Activated T-cell treated with anti-CD3 and anti-CD28 coated beads, Interleukin-2, amount 50 U/mL, for 1 hour (primary cell): ENCODE results near the gene FZD7.
A peak's percentile ranks its signal among the peaks of the same experiment; 100 is the strongest.

Source experiments
- DNase-seq: peaks from one replicate; pipeline ENCODE4 v3.0.0-alpha.2; 2020

FZD7 gene

DNA sequence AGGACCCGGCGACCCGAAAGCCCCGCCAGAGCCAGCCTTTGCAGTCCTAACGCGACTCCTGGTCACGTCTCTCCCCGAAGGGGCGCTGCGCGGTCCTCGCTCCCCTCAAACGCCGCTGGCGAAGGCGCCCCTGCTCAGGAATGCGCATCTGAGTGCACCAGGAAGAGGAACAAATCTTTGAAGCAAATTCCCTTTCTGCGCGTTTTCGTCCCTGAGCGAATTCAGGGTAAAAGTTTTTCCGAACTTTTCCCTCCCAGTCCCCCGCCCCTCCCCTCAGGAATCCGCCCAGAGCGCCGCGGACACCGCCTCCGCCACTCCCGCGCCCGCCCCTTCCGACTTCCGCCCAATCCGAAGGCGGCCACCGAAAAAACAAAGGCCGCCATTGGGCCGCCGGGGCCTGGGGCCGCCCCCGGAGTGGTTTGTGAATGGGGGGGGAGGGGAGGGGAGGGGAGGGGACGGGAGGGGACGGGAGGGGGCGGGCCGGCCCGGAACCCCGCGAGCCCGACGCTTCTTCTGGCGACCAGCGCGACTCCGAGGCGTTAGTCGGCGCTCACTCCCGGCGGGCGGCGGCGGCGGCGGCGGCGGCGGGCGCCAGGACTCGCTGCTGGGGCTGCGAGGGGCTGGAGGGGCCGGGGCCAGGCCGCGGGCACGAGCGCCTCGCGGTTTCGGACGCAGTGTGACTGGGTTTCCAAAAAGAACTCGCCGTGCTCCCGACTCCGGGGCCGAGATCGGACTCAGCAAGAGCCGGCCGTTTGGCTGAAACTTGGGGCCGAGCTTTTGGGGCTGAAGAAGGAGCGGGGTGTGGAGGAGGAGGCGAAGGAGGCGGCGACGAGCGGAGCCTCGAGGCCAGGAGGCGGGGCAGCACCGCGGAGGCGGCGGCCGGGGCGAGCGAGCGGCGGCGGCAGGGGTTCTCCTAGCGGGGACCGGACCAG is at the start of gene FZD7:
TSS of gene FZD7 (plus strand) at position 539 of the 932 bp plus-strand sequence. CDS start 793 bp downstream, outside the sequence.
- DNase-seq: peak; percentile 84

GRCh38 chr2:201984333-201984732 is 49.3 kb upstream of the FZD7 start:
- DNase-seq: no peak

- DNase-seq: no peak
These were observed 48.7 kb upstream of the FZD7 start for GRCh38 chr2:201984800-201985525.

GRCh38 chr2:201985728-201986462 is 47.8 kb upstream of the FZD7 start:
- DNase-seq: no peak

- no peak for DNase-seq
These were observed 47.3 kb upstream of the FZD7 start for GRCh38 chr2:201986463-201986735.

- no peak for DNase-seq
These were observed 46.2 kb upstream of the FZD7 start for GRCh38 chr2:201987426-201987825.

GRCh38 chr2:201990069-201990468 is 43.6 kb upstream of the FZD7 start:
- no peak for DNase-seq

DNA sequence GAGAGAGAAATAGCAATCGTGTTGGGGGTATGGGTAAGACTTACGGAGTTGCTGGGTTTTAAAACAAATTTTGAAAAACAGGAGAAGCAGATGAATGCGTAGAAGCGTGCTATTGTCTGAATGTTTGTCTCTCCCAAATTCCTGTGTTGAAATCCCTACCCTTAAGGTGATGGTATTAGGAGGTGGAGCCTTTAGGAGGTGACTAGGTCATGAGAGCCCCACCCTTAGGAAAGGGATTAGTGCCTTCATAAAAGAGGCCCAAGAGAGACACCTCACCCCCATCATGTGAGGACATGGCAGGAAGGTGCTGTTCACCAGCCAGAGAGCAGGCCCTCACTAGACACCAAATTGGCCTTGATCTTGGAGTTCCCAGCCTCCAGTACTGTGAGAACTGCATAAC is 40.7 kb upstream of the FZD7 start:
- no peak for DNase-seq

DNA sequence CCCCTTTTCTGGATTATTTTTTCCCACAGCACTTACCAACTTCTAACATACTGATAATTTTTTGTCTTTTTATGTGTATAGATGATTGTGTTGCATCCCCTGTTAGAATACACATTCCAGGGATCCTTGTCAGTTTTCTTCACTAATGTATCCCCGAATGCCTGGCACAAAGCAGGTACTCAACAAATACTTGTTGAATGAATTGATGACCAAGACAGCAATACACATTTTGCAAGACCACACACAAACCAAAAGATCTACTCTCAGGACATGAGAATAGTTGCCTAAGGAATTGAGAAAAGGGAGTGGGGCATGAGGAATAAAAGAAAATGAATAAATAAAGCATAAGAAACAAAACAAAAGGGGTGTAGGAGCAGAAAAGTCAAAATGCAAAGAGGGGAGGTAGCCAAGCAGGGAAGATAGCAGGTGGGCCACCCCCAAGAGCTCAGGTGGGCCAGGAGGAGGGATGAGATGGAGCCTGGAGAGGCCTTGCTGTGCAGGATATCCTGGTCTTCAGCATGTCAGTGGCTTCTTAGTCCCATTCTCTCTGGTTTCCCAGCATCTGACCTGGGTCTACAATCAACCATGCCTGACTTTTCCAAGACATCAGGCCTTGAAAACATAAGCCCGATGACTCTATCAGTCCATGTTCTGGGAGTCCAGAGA is 38.5 kb upstream of the FZD7 start:
- no peak for DNase-seq

- DNase-seq: no peak
These were observed 37.6 kb upstream of the FZD7 start for GRCh38 chr2:201996006-201996405.

- no peak for DNase-seq
These were observed 36.9 kb upstream of the FZD7 start for GRCh38 chr2:201996679-201997314.

DNA sequence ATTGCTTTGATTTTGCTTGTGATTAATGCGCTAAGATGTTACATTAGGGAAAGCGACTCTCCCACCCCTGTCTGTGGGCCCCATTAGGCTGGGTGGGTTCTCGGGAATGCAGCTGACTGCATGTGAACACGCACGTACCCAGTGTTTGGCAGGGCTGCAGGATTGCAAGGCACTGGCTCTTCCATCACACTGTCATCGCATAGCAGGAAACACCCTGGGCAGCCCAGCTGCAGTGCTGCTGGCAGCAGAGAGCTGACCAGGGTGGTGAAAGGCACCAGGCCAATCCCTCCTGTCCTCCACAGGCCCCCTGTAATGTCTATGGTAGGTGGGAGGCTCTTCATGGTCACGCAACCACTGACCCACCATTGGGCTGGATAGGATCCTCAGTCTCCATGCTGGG is 34.4 kb upstream of the FZD7 start:
- no peak for DNase-seq

GRCh38 chr2:202001826-202002225 is 31.8 kb upstream of the FZD7 start:
- no peak for DNase-seq

GRCh38 chr2:202002381-202002780 is 31.3 kb upstream of the FZD7 start:
- no peak for DNase-seq

DNA sequence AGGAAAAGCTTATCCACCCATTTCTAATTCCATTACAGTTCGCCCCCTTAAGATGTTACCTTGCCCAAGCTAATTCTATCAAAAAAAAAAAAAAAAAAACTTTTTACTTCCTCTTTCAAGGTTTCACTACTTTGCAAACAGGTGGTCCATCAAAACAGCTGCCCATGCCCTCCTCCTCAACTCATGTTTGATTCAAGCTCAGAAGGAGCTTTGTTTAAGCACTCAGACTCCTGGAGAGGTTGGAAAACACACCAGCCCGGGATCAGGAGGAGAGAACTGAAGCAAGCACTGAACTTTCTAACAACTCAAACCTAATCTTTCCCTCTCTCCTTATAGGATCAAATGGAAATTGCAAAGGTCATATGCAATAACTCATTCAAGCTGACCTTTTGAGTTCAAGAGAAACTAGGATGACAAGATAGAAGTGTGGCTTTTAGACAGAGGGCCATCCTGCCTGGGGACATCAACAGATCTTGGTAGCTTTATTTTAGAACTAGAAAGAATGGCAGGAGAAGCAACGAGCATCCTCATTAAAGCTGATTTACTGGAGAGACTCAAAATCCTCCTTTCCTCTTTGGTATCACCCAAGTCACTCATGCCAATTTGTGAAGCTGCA is 28.3 kb upstream of the FZD7 start:
- no peak for DNase-seq

DNA sequence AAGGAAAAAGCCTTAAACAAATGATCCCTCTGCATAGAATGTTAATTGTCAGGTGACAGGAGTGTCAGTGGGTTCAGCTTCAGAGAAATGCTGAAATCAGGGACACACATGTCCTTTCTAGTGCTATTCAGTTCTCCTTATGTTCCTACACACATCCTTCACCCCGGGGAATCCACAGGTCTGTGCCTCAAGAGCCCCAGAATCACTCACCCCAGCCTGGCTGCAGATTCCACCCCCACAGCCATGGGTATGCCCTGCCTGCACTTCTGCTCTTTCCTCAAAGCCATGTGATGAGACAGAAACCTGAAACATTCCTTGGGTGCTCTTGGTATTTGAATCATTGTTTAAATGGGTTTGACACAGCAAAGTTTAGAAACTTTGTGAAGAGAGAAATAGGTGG is 27.4 kb upstream of the FZD7 start:
- no peak for DNase-seq

DNA sequence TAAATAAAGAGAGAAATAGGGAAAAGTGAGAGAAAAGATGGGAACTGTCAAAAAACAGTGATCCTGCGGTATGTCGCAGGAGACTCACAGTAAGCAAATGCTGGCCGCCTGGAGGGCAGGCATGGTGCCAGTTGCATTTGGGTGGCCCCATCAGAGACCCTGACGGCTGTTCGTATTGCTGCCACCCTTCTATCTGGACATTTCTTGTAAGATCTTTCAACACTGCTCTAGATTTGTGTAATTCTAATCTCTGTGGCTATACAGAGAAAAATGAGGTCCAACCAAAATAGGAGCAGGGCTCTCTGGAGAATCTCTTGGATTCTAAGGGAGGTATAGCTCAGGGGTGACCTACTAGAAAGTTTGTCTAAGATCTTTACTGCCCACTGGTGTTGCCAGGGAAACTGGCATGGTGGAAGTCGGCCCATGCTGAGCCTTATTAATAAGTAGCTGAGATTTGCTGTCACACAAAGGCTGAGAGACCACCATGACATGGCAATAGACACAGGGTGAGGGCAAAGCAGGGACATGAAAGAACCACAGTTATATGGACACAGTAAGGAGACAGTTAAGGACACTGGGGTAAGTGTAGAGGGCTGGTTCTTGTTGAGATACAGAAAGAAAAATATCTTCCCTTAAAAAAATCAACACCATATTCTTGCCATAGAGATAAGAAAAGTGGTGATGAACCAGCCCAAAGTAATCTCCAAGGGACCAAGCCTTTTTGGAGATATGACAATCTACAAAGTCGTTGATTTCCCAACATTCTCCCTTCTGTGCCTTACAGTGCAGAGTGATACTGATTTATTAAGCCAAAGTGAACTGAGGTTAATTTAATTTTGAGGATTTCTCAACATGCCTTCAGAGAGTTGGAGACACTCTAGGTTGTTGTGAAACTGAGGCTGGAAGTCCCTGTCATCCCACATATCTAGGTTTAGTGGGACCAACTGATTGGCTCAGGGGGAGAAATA is 26.4 kb upstream of the FZD7 start:
- no peak for DNase-seq

DNA sequence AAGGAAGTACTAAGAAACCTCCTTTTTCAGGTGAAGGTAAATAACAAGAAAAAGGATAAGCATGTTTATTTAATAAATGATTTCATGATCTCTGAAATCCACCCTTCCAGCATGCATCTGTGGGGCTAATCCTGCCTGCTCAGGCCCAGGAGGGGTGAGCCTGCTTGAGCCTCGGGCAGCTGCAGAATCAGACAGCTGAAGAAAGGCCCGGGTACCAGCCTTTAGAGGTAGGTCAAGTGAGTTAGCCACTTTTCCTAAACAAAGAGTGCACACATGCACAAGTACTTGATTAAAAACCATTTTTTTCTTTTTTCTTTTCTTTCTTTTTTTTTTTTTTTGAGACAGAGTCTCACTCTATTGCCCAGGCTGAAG is 25.7 kb upstream of the FZD7 start:
- DNase-seq: no peak

DNA sequence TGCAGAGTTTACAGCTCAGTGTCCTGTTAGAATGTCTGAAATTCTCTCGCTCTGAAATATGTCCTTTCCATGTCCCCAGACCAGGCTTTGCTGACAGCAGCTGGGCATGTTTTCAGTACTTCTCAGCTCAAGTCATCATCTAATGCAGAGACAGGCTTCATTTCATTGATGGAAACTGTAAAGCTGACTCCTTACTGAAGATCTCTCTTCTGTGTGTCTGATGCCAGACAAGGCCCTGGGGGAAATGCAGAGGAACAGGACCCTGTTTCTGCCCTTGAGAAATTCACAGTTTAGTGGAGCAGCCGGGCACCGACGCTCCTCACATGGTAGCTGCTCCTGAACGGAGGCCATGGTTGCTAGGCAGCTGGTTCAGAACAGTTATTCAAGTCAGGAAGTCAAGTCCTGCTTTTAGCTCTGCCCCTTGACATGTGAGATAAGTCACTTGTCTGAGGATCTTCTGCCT is 24.6 kb upstream of the FZD7 start:
- DNase-seq: no peak

DNA sequence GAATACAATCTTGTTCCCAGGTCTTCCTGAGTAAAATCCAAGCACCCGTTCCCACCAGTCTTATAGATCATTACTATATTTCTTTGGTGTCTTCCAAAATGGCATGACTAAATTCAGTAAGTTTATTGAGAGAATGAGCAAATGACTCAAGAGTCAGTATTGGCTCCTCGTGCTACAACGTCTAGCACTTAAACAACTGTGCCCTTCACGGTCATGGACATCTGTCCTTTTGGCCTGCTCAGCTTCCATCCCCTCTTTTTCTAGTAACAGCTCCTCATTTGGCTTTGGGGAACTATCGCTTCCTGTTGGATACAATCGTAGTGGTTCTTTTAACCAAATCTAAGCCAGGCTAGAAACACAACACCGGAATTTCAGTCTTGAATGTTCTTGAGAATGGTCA is 24.1 kb upstream of the FZD7 start:
- DNase-seq: no peak

DNA sequence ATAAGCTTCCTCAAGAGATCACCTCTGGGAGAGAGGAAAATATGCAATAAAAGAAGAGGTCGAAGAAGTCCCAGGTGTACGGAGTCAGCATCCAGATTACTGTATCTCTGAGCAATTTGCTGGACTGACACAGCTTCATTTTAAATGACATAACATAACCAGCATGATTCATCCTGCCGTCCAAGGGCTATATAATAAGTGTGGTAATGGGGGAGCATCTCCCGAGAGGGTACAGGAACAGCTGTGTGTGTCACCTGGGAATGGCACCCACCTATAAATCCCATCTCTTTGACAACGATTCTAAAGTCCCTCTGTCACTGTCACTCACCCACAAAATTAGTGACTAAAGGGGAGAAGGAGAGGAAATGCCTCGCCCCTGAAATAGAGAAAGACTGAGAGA is 19.3 kb upstream of the FZD7 start:
- DNase-seq: no peak
